Measurements from ENCODE around the gene CCDC66.

CCDC66 gene

DNA sequence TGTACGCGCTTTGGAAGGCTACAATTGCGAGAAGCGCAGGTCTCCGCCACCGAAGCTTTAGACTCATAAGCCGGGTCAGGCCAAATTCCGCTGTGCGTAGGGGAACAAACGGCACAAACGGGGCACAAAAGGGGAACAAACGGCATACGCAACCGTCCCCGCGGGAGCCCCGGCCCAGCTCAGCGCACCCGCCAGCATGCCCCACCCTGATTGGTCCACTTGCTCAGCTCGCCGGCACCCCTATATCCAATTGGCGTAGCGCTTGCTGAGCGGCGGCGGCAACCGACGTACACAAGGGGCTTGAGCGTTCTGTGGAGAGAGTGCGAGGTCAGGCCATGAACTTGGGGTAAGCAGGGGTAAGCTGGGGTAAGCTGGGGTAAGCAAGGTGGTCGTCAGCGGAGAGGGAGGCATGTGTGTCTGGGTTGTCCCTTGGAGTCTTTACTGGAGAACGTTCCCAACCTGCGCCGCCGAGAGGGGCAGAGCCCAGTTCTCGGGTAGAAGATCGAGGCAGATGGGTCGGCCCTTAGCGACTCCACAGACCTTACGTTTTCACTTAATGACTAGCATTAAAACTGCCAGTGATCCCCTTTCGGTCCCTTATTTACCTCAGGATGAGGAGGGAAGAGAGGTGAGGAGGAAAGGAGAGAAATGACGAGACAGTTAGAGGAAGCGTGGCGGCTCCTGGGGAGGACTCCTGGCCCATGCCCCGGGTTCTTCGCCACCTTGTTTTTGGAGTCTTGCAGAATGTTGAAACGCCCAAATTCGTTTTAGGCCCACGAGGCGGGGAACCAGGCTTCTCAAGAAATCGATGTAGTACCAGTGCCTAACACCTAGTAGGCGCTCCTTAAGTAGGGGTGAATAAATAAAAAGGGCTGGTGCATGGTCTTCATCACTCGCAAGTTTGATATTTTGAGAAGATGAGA lies at the start of gene CCDC66 (continued):
- TF ChIP-seq, protein P1, sequence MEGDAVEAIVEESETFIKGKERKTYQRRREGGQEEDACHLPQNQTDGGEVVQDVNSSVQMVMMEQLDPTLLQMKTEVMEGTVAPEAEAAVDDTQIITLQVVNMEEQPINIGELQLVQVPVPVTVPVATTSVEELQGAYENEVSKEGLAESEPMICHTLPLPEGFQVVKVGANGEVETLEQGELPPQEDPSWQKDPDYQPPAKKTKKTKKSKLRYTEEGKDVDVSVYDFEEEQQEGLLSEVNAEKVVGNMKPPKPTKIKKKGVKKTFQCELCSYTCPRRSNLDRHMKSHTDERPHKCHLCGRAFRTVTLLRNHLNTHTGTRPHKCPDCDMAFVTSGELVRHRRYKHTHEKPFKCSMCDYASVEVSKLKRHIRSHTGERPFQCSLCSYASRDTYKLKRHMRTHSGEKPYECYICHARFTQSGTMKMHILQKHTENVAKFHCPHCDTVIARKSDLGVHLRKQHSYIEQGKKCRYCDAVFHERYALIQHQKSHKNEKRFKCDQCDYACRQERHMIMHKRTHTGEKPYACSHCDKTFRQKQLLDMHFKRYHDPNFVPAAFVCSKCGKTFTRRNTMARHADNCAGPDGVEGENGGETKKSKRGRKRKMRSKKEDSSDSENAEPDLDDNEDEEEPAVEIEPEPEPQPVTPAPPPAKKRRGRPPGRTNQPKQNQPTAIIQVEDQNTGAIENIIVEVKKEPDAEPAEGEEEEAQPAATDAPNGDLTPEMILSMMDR (tag by site-specific recombination; IDR thresholded peaks at IDR 0.05): peak; percentile 39
- TF ChIP-seq ZFHX2 (tag by site-specific recombination; conservative IDR thresholded peaks at IDR 0.05) (no peak), ZXDB (tag by site-specific recombination; IDR thresholded peaks at IDR 0.05) (peak; percentile 88), ZNF626 (tag by site-specific recombination; IDR thresholded peaks at IDR 0.05) (no peak), ZNF776 (tag by site-specific recombination; IDR thresholded peaks at IDR 0.05; ENCODE audit: borderline replicate concordance) (peak; percentile 93), SP7 (tag by site-specific recombination; IDR thresholded peaks at IDR 0.05) (peak; percentile 46; the same call in 1 of the 2 replicates), ZNF660 (tag by site-specific recombination; IDR thresholded peaks at IDR 0.05) (no peak), SP3 (tag by site-specific recombination; IDR thresholded peaks at IDR 0.05) (no peak; the same call in 1 of the 2 replicates), ZNF335 (tag by site-specific recombination; conservative IDR thresholded peaks at IDR 0.05) (peak; percentile 60), ZNF677 (tag by site-specific recombination; IDR thresholded peaks at IDR 0.05) (no peak), ZIC2 (tag by site-specific recombination; IDR thresholded peaks at IDR 0.05) (0 out of 2 replicates have a peak, but pooled peaks have one; percentile 12), ZNF324 (tag by site-specific recombination; IDR thresholded peaks at IDR 0.05) (no peak), ZBTB20 (tag by site-specific recombination; IDR thresholded peaks at IDR 0.05) (peak; percentile 81), ZNF629 (tag by site-specific recombination; IDR thresholded peaks at IDR 0.05) (0 out of 2 replicates have a peak, but pooled peaks have one; percentile 31)
- TF ChIP-seq, protein P2, sequence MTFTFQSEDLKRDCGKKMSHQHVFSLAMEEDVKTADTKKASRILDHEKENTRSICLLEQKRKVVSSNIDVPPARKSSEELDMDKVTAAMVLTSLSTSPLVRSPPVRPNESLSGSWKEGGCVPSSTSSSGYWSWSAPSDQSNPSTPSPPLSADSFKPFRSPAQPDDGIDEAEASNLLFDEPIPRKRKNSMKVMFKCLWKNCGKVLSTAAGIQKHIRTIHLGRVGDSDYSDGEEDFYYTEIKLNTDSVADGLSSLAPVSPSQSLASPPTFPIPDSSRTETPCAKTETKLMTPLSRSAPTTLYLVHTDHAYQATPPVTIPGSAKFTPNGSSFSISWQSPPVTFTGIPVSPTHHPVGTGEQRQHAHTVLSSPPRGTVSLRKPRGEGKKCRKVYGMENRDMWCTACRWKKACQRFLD (tag by site-specific recombination; IDR thresholded peaks at IDR 0.05): peak; percentile 68; the same call in 1 of the 2 replicates
- TF ChIP-seq, protein P3, sequence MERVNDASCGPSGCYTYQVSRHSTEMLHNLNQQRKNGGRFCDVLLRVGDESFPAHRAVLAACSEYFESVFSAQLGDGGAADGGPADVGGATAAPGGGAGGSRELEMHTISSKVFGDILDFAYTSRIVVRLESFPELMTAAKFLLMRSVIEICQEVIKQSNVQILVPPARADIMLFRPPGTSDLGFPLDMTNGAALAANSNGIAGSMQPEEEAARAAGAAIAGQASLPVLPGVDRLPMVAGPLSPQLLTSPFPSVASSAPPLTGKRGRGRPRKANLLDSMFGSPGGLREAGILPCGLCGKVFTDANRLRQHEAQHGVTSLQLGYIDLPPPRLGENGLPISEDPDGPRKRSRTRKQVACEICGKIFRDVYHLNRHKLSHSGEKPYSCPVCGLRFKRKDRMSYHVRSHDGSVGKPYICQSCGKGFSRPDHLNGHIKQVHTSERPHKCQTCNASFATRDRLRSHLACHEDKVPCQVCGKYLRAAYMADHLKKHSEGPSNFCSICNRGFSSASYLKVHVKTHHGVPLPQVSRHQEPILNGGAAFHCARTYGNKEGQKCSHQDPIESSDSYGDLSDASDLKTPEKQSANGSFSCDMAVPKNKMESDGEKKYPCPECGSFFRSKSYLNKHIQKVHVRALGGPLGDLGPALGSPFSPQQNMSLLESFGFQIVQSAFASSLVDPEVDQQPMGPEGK (tag by site-specific recombination; IDR thresholded peaks at IDR 0.05): peak; percentile 26
- TF ChIP-seq, protein P4, sequence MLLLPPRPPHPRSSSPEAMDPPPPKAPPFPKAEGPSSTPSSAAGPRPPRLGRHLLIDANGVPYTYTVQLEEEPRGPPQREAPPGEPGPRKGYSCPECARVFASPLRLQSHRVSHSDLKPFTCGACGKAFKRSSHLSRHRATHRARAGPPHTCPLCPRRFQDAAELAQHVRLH (tag by site-specific recombination; IDR thresholded peaks at IDR 0.05): peak; percentile 69; the same call in 1 of the 2 replicates
- TF ChIP-seq, protein P5, sequence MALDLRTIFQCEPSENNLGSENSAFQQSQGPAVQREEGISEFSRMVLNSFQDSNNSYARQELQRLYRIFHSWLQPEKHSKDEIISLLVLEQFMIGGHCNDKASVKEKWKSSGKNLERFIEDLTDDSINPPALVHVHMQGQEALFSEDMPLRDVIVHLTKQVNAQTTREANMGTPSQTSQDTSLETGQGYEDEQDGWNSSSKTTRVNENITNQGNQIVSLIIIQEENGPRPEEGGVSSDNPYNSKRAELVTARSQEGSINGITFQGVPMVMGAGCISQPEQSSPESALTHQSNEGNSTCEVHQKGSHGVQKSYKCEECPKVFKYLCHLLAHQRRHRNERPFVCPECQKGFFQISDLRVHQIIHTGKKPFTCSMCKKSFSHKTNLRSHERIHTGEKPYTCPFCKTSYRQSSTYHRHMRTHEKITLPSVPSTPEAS (tag by site-specific recombination; IDR thresholded peaks at IDR 0.05): peak; percentile 94
- TF ChIP-seq, protein P6, sequence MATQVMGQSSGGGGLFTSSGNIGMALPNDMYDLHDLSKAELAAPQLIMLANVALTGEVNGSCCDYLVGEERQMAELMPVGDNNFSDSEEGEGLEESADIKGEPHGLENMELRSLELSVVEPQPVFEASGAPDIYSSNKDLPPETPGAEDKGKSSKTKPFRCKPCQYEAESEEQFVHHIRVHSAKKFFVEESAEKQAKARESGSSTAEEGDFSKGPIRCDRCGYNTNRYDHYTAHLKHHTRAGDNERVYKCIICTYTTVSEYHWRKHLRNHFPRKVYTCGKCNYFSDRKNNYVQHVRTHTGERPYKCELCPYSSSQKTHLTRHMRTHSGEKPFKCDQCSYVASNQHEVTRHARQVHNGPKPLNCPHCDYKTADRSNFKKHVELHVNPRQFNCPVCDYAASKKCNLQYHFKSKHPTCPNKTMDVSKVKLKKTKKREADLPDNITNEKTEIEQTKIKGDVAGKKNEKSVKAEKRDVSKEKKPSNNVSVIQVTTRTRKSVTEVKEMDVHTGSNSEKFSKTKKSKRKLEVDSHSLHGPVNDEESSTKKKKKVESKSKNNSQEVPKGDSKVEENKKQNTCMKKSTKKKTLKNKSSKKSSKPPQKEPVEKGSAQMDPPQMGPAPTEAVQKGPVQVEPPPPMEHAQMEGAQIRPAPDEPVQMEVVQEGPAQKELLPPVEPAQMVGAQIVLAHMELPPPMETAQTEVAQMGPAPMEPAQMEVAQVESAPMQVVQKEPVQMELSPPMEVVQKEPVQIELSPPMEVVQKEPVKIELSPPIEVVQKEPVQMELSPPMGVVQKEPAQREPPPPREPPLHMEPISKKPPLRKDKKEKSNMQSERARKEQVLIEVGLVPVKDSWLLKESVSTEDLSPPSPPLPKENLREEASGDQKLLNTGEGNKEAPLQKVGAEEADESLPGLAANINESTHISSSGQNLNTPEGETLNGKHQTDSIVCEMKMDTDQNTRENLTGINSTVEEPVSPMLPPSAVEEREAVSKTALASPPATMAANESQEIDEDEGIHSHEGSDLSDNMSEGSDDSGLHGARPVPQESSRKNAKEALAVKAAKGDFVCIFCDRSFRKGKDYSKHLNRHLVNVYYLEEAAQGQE (tag by site-specific recombination; IDR thresholded peaks at IDR 0.05): no peak
- TF ChIP-seq, protein P7, sequence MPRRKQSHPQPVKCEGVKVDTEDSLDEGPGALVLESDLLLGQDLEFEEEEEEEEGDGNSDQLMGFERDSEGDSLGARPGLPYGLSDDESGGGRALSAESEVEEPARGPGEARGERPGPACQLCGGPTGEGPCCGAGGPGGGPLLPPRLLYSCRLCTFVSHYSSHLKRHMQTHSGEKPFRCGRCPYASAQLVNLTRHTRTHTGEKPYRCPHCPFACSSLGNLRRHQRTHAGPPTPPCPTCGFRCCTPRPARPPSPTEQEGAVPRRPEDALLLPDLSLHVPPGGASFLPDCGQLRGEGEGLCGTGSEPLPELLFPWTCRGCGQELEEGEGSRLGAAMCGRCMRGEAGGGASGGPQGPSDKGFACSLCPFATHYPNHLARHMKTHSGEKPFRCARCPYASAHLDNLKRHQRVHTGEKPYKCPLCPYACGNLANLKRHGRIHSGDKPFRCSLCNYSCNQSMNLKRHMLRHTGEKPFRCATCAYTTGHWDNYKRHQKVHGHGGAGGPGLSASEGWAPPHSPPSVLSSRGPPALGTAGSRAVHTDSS (tag by site-specific recombination; IDR thresholded peaks at IDR 0.05): peak; percentile 78
- TF ChIP-seq, protein P8, sequence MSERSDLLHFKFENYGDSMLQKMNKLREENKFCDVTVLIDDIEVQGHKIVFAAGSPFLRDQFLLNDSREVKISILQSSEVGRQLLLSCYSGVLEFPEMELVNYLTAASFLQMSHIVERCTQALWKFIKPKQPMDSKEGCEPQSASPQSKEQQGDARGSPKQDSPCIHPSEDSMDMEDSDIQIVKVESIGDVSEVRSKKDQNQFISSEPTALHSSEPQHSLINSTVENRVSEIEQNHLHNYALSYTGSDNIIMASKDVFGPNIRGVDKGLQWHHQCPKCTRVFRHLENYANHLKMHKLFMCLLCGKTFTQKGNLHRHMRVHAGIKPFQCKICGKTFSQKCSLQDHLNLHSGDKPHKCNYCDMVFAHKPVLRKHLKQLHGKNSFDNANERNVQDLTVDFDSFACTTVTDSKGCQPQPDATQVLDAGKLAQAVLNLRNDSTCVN (tag by site-specific recombination; optimal IDR thresholded peaks at IDR 0.05): peak; percentile 46
- TF ChIP-seq, protein P9, sequence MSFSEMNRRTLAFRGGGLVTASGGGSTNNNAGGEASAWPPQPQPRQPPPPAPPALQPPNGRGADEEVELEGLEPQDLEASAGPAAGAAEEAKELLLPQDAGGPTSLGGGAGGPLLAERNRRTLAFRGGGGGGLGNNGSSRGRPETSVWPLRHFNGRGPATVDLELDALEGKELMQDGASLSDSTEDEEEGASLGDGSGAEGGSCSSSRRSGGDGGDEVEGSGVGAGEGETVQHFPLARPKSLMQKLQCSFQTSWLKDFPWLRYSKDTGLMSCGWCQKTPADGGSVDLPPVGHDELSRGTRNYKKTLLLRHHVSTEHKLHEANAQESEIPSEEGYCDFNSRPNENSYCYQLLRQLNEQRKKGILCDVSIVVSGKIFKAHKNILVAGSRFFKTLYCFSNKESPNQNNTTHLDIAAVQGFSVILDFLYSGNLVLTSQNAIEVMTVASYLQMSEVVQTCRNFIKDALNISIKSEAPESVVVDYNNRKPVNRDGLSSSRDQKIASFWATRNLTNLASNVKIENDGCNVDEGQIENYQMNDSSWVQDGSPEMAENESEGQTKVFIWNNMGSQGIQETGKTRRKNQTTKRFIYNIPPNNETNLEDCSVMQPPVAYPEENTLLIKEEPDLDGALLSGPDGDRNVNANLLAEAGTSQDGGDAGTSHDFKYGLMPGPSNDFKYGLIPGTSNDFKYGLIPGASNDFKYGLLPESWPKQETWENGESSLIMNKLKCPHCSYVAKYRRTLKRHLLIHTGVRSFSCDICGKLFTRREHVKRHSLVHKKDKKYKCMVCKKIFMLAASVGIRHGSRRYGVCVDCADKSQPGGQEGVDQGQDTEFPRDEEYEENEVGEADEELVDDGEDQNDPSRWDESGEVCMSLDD (tag by site-specific recombination; IDR thresholded peaks at IDR 0.05): peak; percentile 74; the same call in 1 of the 2 replicates

Measured in HEK293 (cell line).